NCI-H2081 (cell line): ENCODE data around the gene CBLB.

ENCODE experiments used
- DNase-seq, 2 experiments: peaks; one replicate each; lab custom pipeline; 2025; lab: John Stamatoyannopoulos, UW

Gene CBLB

DNA sequence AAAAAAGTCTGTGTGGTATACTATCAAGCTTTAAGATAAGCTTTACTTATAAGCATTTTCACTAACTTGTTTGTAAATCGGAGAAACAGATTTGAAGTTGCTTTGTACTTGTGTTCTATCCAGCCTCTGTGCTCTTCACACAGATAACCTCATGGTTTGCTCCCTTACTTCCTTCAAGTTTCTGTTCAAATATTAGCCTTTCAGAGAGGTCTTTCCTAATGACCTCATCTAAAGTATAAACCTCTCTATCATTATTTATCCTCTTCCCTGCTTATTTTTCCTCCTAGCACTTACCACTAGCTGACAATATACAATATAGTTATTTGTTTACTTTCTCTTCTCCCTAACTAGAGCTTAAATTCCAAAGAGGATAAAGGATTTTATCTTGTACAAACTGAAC, 180.0 kb downstream of the CBLB start:
- no peak for DNase-seq

DNA sequence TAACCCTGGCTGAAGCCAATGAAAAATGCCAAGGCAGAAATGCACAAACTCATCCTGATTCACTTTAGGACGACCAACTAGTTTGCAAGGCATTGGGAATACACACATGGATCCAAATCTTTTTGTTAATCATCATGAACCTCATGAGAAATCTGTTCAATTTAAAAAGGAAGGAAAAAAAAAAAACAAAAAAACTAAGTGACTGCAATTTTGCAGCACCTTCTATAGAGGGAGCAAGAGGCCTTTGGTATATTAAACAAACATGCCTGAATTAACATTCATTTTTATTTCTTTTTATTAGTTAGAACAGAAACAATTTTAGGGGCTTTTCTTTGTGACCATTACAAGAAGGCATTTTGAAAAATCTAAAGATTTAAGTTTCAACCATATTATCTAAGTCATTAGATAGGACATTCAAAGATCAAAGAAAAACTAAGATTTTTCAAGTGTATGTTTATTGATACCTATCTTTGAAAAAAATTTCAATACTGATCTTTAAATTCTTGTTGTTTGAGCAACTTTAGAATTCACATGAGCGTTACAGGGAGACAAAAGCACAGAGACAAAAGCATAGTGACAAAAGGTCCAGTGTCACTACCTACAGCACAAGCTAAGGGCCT, 182.4 kb downstream of the CBLB start:
- peak; percentile 13 to 26 for DNase-seq

DNA sequence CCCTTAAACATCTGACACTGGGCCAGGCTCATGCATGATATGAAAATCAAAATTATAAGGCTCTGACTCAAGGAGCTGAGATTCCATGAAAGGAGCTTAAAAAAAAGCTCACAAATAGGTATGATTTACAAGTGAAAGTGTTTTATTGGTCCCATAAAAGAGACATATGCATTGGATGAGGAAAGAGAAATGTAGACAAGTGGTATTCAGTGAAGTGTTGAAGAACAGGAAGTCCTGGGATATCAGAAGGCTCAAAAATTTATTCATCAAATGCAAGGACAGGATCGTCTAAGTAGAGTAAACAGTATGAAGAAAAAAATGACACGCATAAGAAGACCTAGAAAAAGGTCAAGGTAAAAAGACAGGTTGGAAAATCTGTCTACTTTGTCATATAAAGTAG, 188.9 kb downstream of the CBLB start:
- DNase-seq, result no peak

DNA sequence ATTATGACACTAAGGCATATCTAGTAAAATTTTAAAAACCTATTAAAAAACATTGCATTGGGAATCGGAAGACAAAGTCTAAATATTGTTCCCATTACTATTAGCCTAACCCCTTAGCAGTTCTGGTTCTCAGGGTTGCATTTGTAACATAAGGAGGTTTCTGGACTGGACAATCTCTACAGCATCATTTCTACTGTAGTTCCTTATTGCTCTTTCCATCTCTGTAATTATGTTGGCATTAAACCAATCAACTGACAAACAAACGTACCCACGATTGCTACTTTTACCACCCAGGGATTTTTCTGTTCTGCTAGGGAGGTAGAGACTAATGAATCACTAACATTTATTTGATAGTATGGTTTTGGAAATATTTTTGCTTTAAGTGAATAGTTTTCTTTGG, 190.8 kb downstream of the CBLB start:
- no peak for DNase-seq

DNA sequence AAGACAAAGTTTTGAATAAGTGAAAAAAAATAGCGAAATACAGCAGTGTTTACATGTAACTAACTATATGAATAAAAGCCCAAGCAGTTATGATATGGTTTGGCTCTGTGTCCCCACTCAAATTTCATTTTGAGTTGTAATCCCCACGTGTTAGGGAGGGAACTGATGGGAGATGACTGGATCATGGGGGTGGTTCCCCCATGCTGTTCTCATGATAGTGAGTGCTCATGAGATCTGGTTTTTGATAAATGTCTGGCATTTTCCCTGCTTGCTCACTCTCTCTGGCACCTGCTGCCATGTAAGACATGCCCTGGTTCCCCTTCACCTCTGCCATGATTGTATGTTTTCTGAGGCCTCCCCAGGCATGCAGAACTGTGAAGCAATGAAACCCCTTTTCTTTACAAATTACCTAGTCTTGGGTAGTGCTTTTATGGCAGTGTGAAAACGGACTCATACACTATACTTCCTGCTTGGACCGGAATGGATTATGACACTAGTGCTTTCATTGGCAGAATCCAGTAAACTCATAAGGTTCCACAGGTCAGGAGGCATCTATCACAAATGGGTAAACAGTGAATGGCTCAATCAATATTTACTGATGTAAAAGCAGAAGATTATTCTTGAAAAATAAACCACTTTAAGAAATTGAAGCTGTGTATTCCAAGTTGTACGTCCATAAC, 192.1 kb downstream of the CBLB start:
- no peak for DNase-seq

DNA sequence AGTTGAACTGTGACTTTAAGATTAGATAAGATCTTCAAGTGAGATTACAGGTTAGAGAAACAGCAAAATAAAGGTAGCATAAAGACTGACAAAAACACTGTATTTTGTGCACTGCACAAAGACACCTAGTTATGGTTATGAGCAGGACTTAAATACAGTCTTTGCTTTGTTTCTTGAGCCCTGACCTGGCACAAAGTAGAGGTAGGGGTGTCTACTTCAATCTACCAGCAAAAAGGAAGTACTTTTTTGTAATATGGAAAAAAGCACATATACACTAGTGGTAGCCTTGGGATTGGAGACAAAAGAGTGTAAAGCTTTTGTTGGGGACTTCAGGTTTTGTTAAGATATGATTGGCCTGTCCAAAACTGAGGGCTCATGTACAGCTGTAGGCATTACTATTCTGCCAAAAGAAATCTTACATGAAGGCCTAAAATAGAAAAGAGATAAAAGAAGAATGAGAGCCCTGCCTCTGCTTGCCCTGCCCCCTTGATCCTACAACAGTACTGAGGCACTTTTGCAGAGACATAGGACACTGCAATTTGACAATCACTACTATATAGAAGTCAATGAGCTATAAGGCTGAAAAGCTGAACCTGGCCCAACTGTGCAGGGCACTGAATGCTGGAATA, 194.3 kb downstream of the CBLB start:
- DNase-seq, result no peak

DNA sequence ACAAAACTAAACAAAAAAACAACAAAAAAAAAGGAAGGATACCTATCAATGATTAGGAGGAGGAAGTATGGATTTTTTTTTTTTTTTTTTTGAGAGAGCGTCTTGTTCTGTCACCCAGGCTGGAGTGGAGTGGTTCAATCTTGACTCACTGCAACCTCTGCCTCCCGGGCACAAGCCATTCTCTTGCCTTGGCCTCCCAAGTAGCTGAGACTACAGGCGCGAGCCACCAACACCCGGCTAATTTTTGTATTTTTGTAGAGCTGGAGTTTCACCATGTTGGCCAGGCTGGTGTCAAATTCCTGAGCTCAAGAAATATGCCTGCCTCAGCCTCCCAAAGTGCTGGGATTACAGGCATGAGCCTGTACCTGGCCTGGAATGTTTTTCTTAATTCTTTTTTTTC, 195.8 kb downstream of the CBLB start:
- no peak for DNase-seq

DNA sequence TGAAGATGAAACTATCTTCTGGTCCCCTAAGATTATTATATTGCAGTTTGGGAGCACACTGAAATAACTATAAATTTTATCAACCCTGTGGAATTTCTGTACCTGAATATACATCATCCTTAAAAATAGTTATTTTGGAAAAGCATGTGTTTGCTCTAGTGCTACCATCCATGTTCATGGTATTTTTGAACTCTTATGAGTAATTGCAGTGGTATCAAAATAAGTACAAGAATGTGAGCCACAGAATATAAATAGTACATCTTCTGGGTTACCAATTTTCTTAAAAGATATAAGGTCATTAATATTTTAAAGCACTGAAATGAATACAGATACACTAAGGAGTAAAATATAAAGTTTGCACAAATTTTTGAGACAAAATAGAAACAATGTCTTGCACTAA, 206.5 kb downstream of the CBLB start:
- DNase-seq, result no peak

DNA sequence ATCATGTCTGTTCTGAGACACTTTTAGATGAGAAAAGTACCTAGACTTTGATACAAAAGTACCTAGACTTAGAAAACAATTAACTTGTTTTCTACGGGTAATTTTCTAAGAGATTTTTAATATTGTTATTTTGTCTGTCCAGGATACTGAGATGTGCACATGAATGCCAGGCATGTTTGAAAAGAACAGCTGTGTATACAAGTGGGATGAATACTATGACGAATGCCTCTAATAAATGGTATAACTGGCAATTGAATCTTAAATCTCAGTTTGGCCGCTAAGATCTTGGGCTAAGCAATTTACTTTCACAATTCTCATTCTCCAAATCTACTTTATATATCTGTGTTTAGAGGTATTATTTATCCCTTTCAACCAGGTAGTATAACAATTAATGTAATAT, 207.4 kb downstream of the CBLB start:
- no peak for DNase-seq

DNA sequence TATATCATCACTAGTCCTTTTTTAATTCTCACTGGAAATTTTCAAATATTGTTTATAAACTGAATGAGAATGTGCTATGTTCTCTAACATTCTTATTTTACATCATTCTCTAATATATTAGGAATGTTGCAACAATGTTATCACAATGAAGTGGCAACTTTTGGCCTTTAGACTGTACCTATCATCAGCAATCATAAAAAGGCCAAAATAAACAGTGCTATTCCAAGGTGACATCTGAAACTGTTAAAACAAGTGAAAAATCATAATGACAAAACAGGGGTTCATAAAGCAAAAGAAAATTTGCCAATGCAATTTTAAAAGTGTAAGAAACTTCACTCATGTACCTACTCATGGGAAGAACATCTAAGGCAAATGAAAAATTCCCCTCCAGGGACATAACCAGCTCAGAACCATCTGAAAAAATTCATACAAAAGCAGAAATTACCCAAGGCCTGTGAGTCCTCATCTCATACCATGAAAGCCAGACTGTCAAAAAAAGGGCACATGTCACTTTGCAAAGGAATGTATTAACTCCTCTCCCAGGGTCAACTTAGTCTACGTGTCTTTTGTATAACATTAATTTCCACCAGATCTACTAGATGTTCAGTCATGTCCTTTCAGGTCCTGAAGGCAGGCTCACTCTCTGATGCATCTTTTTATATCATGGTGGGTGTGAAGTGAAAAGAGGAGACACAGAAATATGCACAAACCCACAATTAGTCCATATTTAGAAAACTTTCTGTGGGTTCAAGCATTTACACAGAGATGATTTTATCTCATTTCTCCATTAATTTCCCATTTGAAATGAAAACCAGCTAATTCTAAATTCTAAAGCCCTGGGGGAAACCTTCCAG, 211.9 kb downstream of the CBLB start:
- no peak for DNase-seq

DNA sequence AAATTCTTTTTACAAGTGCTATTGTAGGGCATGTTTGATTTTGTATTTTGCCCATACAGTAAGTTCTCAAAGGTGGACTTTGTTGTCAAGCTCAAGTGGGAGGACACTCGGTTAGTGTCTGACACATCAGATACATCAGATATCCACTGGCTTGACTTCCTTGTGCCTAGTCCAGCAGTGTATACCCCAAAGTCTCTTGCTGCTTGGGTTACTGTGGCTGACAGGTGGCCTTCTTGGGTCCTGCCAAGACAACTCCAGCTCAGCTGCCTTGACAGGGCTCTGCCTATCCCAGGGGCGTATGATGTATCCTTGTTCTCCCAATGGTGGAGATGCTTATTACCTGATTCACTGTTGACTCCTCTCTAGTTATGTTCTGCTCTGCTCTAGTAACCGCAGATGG, 214.9 kb downstream of the CBLB start:
- no peak for DNase-seq

DNA sequence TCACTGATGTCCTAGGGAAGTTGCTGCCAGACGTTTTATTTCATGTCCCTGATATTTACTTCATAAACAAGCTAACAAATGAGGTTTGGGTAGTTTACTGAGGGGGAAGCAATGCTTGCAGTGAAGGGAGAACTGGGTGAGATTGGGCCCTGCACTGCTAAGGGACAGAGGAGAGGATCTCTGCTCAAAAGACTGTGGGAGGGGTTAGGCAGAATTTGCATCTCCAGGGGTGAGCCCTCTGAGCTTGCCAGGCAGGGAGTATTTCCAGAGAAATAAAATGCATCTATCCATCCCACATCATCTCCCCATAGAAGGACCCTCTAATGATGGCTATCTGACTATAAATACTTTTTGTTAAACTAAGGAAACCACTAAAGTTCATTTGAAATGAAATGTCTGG, 215.6 kb downstream of the CBLB start:
- no peak for DNase-seq

DNA sequence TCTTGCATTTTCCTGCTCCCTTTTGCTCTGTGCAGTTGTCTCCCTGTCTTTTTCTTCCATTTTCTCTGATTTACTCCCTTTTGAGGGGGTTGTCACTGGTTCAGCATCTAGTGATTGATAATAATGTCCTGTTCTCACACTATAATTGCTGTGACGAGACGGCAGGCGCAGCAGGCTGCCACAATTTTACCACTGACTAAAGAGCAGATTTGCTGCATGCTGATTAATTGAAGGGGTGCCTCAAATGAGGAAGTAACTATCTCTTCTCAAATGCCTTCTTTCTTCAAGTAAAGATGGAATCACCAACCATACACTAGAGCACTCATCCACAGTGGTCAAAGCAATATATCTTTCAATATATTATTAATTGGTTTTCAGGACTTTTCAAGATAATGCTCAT, 219.3 kb downstream of the CBLB start:
- peak in 1 of 2 experiments; percentile 14 for DNase-seq

DNA sequence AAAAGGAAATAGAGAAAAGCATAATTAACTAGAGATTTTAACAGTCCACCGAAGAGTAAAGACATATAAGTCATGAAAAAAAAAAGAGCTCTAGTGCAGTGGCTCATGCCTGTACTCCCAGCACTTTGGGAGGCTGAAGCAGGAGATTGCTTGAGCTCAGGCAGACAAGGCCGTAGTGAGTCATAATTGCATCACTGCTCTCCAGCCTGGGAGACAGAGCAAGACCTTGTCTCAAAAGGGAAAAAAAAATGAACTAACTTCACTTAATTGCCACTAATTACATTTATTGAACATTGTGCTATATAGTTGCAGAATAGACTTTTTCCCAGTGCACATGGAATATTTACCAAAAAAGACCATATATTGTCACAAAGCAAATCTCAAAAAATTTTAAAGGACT, 221.8 kb downstream of the CBLB start:
- DNase-seq, result no peak

DNA sequence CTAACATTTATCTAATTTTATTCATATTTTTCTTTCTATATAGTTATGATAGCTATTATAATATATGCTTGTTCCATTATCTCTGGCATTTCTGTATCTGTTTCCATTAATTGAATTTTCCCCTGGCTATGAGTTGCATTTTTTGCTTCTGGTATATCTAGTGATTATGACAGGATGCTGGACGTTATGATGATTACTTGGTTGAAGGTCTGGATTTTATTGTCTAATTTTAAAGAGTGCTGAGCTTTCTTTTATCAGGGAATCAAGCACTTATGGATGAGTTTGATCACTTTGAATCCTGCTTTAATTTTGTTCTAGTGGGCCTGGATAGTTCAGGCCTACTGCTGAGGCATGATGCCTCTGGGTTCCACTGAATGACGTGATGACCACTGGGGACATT, 229.7 kb downstream of the CBLB start:
- DNase-seq, result no peak

DNA sequence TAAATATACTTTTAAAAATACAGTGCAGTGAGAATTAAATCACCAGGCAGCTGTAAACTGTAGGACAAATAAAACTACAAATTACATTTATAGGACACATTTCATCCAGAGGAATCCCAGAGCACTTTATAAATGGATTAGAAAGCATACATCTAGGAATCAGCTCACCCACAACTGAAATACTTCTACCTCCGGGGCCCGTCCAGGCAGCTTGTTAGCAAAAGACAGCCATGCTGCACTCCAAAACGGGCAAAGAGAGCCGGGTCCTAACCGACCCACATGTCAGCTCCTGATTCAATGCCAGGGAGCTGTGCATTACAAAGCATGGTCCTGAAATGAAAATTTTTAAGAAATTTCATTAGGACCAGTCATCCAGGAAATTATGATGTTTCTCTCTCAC, 234.1 kb downstream of the CBLB start:
- no peak for DNase-seq

DNA sequence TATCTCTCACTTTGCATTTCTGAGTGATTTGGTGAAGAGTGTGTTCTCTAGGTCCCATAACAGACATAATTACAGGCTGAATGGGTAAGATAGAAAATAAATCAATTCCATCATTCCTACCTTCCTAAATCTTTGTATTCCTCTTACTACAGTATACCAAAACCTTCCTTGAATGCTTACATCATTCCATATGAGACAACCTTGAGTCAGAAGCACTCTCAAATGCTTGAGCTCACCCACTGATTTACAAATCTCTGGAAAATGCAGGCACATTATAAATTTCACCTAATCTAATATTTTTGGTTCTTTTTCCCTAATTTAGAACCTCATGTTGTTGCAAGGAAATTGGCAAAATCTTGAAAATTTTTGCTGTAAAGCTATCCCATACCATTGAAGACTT, 239.1 kb downstream of the CBLB start:
- no peak for DNase-seq

DNA sequence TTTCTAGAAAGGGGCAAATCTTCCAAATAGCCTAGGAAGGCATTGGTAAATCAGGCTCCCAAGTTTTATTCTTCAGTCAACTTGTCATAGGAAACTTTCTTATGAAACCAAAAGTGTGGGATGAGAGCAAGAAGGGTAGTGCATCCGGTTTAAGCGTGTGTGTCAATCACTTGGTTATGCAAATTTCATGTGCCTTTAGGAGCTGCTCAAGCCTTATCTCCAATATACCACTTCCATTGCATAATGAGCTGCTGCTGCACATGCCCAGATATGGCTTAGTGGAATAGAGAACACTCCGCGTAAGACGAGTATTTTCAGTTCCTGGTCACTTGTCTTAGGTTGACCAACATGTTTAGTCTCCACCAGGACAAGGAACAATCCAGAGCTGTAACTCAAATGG, 242.1 kb downstream of the CBLB start:
- no peak for DNase-seq

DNA sequence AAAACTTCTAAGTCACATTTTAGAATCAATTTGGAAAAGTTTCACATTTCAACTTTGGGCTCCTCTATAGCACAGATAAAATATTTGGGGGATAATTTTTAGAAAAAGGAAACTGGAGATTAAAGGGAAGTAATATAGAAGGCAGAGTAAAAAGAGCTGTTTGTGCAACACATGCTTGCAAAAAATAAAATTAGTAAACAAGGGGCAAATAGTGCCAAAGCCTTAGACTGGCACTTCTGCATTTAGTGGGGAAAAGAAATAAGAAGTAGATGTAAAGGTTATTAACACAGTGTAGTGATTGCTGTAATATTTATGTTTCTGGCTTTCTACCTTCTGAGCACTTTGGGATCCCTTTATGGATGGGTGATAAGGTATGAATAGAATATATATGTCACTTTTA, 246.6 kb downstream of the CBLB start:
- no peak for DNase-seq

DNA sequence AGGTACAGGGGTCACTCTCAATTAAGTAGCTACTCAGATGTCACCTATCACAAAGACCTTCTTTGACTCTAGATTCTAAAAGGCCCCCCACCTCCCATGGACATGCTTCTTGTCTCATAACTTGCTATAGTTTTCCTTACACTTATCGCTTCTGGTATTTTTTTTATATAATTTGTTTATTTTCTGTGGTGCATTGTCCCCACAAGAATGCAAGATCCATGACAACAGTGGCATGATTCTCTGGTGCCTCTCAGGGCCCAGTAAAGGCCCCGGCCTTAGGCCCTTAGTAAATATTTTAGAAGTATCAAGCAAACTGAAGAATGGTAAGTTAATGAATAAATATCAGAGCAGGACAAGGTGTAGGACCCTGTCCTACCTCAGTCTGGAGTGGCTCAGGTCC, 248.6 kb downstream of the CBLB start:
- no peak for DNase-seq

DNA sequence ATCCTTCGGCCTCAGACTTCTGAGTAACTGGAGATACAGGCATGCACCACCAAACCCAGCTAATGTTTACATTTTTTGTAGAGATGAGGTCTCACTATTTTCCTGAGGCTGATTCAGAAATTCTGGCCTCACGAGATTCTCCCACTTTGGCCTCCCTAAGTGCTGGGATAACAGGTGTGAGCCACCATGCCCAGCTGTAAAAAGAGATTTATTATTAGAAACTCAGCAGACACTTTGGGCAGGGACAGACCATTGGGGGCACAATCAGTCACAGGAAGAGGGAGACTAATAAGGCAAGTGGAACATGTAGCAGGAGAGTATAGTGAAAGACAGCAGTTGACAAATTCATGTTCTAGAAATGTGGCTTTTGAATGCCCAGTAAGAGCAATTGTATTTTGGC, 249.2 kb downstream of the CBLB start:
- DNase-seq, result no peak

DNA sequence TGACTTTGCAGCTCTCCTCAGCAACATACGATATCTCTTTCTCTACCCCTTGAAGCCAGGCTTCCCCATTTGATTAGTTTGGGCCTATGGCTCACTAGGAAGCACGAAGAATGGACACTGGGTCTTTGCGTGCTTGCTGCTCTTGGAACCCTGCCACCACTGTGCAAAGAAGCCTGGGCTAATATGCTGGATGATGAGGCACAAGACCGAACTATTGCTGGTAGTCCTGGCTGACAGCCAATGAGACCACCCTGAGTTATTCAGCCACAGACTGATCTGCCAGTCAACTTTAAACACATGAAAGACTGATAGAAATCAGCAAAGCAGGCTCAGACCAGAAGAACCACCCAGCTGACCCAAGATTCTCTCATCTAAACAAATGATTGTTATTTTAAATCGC, 250.3 kb downstream of the CBLB start:
- no peak for DNase-seq
